Measurements from ENCODE around the gene CNTN1.
"Not testable (repeated sequence)": the region's sequence is repeated elsewhere in the genome, so short reads cannot be mapped to it uniquely, and the experiment has no call there.

CNTN1 gene

GRCh38 chr12:40701756-40702155 lies 9.5 kb downstream of the CNTN1 start:
- DNase-seq = no peak

GRCh38 chr12:40711121-40711520 lies 18.9 kb downstream of the CNTN1 start:
- DNase-seq = no peak

GRCh38 chr12:40714636-40715035 lies 22.4 kb downstream of the CNTN1 start:
- no peak for DNase-seq

- DNase-seq = no peak
Observed at GRCh38 chr12:40716037-40716436, 23.8 kb downstream of the CNTN1 start.

GRCh38 chr12:40717576-40717975 lies 25.3 kb downstream of the CNTN1 start:
- no peak for DNase-seq

- no peak for DNase-seq
Observed at GRCh38 chr12:40718878-40719372, 26.7 kb downstream of the CNTN1 start.

- DNase-seq = no peak
Observed at GRCh38 chr12:40723001-40723400, 30.8 kb downstream of the CNTN1 start.

GRCh38 chr12:40726366-40726765 lies 34.1 kb downstream of the CNTN1 start:
- DNase-seq = no peak

GRCh38 chr12:40727774-40728483 lies 35.7 kb downstream of the CNTN1 start:
- DNase-seq = no peak

GRCh38 chr12:40730281-40730680 lies 38.0 kb downstream of the CNTN1 start:
- no peak for DNase-seq

- no peak for DNase-seq
Observed at GRCh38 chr12:40733871-40734270, 41.6 kb downstream of the CNTN1 start.

- DNase-seq = no peak
Observed at GRCh38 chr12:40734276-40734675, 42.0 kb downstream of the CNTN1 start.

GRCh38 chr12:40735551-40736230 lies 43.5 kb downstream of the CNTN1 start:
- DNase-seq = no peak

GRCh38 chr12:40737416-40737815 lies 45.2 kb downstream of the CNTN1 start:
- not testable (repeated sequence) for DNase-seq

GRCh38 chr12:40738856-40739255 lies 46.6 kb downstream of the CNTN1 start:
- DNase-seq = no peak

- DNase-seq = no peak
Observed at GRCh38 chr12:40742041-40742440, 49.8 kb downstream of the CNTN1 start.

- no peak for DNase-seq
Observed at GRCh38 chr12:40745386-40745785, 53.1 kb downstream of the CNTN1 start.

- no peak for DNase-seq
Observed at GRCh38 chr12:40749863-40750262, 57.6 kb downstream of the CNTN1 start.

- no peak for DNase-seq
Observed at GRCh38 chr12:40752011-40752410, 59.8 kb downstream of the CNTN1 start.

GRCh38 chr12:40760821-40761220 lies 68.6 kb downstream of the CNTN1 start:
- DNase-seq = no peak

- DNase-seq = no peak
Observed at GRCh38 chr12:40762072-40762471, 69.8 kb downstream of the CNTN1 start.

- no peak for DNase-seq
Observed at GRCh38 chr12:40768125-40768864, 76.1 kb downstream of the CNTN1 start.

GRCh38 chr12:40769846-40770245 lies 77.6 kb downstream of the CNTN1 start:
- DNase-seq = no peak

GRCh38 chr12:40770781-40771180 lies 78.5 kb downstream of the CNTN1 start:
- DNase-seq = no peak
